HepG2 (cell line): ENCODE measurements around the gene STK11. TPM values are rescaled to one million over a fixed set of nuclear protein-coding genes. Genes with fewer than 3 reads are reported as not detected.

ENCODE experiments used
- AKAP8 ChIP-seq: sonication (generic); formaldehyde crosslinking; IDR thresholded peaks from 2 replicates; pipeline ENCODE4 v1.5.1; 2020; ENCODE audit warnings: mild to moderate bottlenecking, missing genetic modification reagents
- ARNT2 ChIP-seq: sonication (generic); formaldehyde crosslinking; IDR thresholded peaks from 2 replicates; pipeline ENCODE4 v1.8.0; 2022; ENCODE audit warnings: mild to moderate bottlenecking, low read depth, missing genetic modification reagents, moderate library complexity
- ATAD3A ChIP-seq: sonication (generic); formaldehyde crosslinking; IDR thresholded peaks from 2 replicates; pipeline ENCODE4 v1.4.0; 2020; ENCODE audit warnings: missing genetic modification reagents
- DNMT1 ChIP-seq: sonication (generic); formaldehyde crosslinking; IDR thresholded peaks from 2 replicates; pipeline ENCODE4 v1.5.1; 2020; ENCODE audit warnings: mild to moderate bottlenecking, missing genetic modification reagents
- ETV6 ChIP-seq: sonication (generic); formaldehyde crosslinking; conservative IDR thresholded peaks from 2 replicates; pipeline ENCODE4 v1.4.0; 2020; ENCODE audit warnings: missing genetic modification reagents
- HNF4G ChIP-seq, 2 experiments: sonication (generic) in 1 of 2; formaldehyde crosslinking in 1 of 2; IDR thresholded peaks; 2 replicates each; pipeline versions ENCODE4 v1.4.0 to v1.6.1; 2011 to 2020; ENCODE audit warnings: borderline replicate concordance in 2 of 2, low read depth in 2 of 2, mild to moderate bottlenecking in 2 of 2, low read length in 1 of 2, missing genetic modification reagents in 1 of 2, moderate library complexity in 1 of 2
- HOXA9 ChIP-seq: sonication (generic); formaldehyde crosslinking; IDR thresholded peaks from 2 replicates; pipeline ENCODE4 v1.8.1; 2022; ENCODE audit warnings: missing genetic modification reagents, mild to moderate bottlenecking, moderate library complexity, borderline replicate concordance
- IRF9 ChIP-seq: sonication (generic); formaldehyde crosslinking; IDR thresholded peaks from 2 replicates; pipeline ENCODE4 v1.8.0; 2022; ENCODE audit warnings: missing genetic modification reagents, mild to moderate bottlenecking, borderline replicate concordance
- KDM4B ChIP-seq: sonication (generic); formaldehyde crosslinking; IDR thresholded peaks from 2 replicates; pipeline ENCODE4 v1.4.0; 2020; ENCODE audit warnings: missing genetic modification reagents
- KLF16 ChIP-seq, 2 experiments: sonication (generic) in 1 of 2; formaldehyde crosslinking in 1 of 2; IDR thresholded peaks; 2 replicates each; pipeline versions ENCODE4 v1.6.1 to v1.8.0; 2016 to 2023; ENCODE audit warnings: missing genetic modification reagents in 2 of 2, missing compliant biosample characterization in 1 of 2
- MAFF ChIP-seq: IDR thresholded peaks from 2 replicates; pipeline ENCODE4 v1.6.1; 2011; ENCODE audit warnings: low read depth, low read length, improper control_type of control experiment
- NFYC ChIP-seq: IDR thresholded peaks from 2 replicates; pipeline ENCODE4 v1.6.1; 2016; ENCODE audit warnings: missing genetic modification reagents, missing compliant biosample characterization
- NR1H2 ChIP-seq: sonication (generic); formaldehyde crosslinking; IDR thresholded peaks from 2 replicates; pipeline ENCODE4 v1.8.1; 2022; ENCODE audit warnings: low read depth, missing genetic modification reagents, borderline replicate concordance
- ONECUT2 ChIP-seq: sonication (generic); formaldehyde crosslinking; IDR thresholded peaks from 2 replicates; pipeline ENCODE4 v1.4.0; 2020; ENCODE audit warnings: missing genetic modification reagents
- POLR2G ChIP-seq: fragments of 200-400 bp; formaldehyde crosslinking; IDR thresholded peaks from 2 replicates; pipeline ENCODE4 v1.6.1; 2018; ENCODE audit warnings: mild to moderate bottlenecking, low read depth, low read length, moderate library complexity
- RFX3 ChIP-seq: IDR thresholded peaks from 2 replicates; pipeline ENCODE4 v1.6.1; 2016; ENCODE audit warnings: missing biosample characterization, missing genetic modification reagents
- SMAD1 ChIP-seq: sonication (generic); formaldehyde crosslinking; IDR thresholded peaks from 2 replicates; pipeline ENCODE4 v1.4.0; 2020; ENCODE audit warnings: missing genetic modification reagents, low read depth, mild to moderate bottlenecking, borderline replicate concordance
- SNAPC2 ChIP-seq: sonication (generic); formaldehyde crosslinking; IDR thresholded peaks from 2 replicates; pipeline ENCODE4 v1.8.1; 2022; ENCODE audit warnings: mild to moderate bottlenecking, missing genetic modification reagents
- TBL1XR1 ChIP-seq: fragments of 150-350 bp; IDR thresholded peaks from 2 replicates; pipeline ENCODE4 v1.6.1; 2014; ENCODE audit warnings: borderline replicate concordance, low read length; ENCODE audit not compliant: partially characterized antibody
- ZBTB7B ChIP-seq: sonication (generic); formaldehyde crosslinking; IDR thresholded peaks from 2 replicates; pipeline ENCODE4 v1.4.0; 2020; ENCODE audit warnings: missing genetic modification reagents
- ZC3H13 ChIP-seq: sonication (generic); formaldehyde crosslinking; IDR thresholded peaks from 2 replicates; pipeline ENCODE4 v1.8.1; 2023; ENCODE audit warnings: mild to moderate bottlenecking, missing genetic modification reagents, moderate library complexity
- ZNF562 ChIP-seq: sonication (generic); formaldehyde crosslinking; IDR thresholded peaks from 2 replicates; pipeline ENCODE4 v1.8.0; 2022; ENCODE audit warnings: missing genetic modification reagents, borderline replicate concordance
- ZNF746 ChIP-seq: sonication (generic); formaldehyde crosslinking; IDR thresholded peaks from 2 replicates; pipeline ENCODE4 v1.8.0; 2022; ENCODE audit warnings: mild to moderate bottlenecking, missing genetic modification reagents
- polyA plus RNA-seq, 8 experiments: library from polyadenylated mRNA; depleted of rRNA in 3 of 8; stranded (reverse) in 7 of 8; unstranded in 1 of 8; fragments of >200 nt; fragmentation: Illumina TruSeq in 4 of 8; extraction: Trizol in 4 of 8; gene quantifications; 2 replicates each; pipeline versions ENCODE4 v1.2.1 to v1.2.3, GENCODE V29; 2011 to 2016; ENCODE audit warnings: low read depth in 4 of 8, missing spikeins in 1 of 8, mixed read lengths in 1 of 8; ENCODE audit not compliant: insufficient read depth in 1 of 8
- total RNA-seq, 5 experiments: library from RNA; depleted of rRNA; stranded (reverse); fragments of >200 nt; fragmentation: Illumina TruSeq; extraction: Trizol; gene quantifications; 2 replicates each; pipeline ENCODE4 v1.2.3, GENCODE V29; 2016; ENCODE audit warnings: low read depth in 1 of 5
- TF ChIP-seq, protein P1 (sequence below): sonication (generic); formaldehyde crosslinking; IDR thresholded peaks from 2 replicates; pipeline ENCODE4 v1.5.1; 2020; ENCODE audit warnings: missing genetic modification reagents, mild to moderate bottlenecking, borderline replicate concordance
- TF ChIP-seq, protein P2 (sequence below): sonication (generic); formaldehyde crosslinking; IDR thresholded peaks from 2 replicates; pipeline ENCODE4 v1.8.0; 2022; ENCODE audit warnings: mild to moderate bottlenecking, missing genetic modification reagents, moderate library complexity
- TF ChIP-seq, protein P3 (sequence below): IDR thresholded peaks from 2 replicates; pipeline ENCODE4 v1.6.1; 2016; ENCODE audit warnings: mild to moderate bottlenecking

The STK11 gene
- total and polyA plus RNA-seq, 2 of the 13 experiments (the other 11 are each of a cell fraction or from before 2014, with no cell fraction given): 27.5 to 43.6 TPM

DNA sequence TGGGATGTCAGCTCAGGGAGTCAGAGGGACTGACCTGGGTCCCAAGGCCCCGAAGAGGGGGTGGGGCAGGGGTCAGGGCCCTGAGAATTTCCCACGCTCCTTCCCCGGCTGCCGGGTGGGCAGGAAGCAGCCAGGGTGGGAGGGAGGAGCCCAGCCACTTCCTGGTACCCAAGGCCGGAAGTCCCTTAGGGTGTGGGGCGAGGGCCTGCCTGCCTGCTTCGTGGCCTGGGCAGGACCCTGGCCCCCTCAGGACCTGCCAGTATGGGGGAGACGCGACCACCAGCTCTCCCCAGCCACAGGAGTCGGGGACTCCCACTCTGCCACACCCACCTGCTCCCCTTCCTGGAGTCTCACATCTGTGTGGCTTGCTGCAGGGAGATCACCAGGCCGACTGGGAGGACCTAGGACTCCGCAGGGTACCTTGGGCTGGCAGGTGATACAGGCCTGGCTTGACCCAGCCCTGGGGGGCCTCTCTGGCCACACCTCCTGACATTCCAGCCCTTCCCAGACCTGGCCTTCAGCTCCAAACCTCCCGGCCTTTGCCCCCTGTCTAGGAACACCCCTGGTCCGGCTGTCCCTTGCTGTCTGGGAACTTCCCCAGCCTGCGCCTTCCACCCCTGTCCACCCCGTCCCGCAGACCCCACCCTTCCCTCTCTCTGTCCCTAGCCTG, 53.8 kb downstream of the STK11 start (continued):
- TF ChIP-seq ETV6: peak; percentile 98
- TF ChIP-seq TBL1XR1: peak; percentile 13
- no peak; the same call in none of the 2 replicates for TF ChIP-seq KDM4B
- TF ChIP-seq RFX3: no peak
- no peak for TF ChIP-seq HOXA9
- peak; percentile 87 for TF ChIP-seq HNF4G (IDR thresholded peaks at IDR 0.05; ENCODE audit: borderline replicate concordance, low read depth, low read length)
- peak; percentile 84; the same call in 1 of the 2 replicates for TF ChIP-seq HNF4G (CRISPR knock-in tag; IDR thresholded peaks at IDR 0.05; ENCODE audit: borderline replicate concordance, low read depth)
- TF ChIP-seq ZNF562 (CRISPR knock-in tag): no peak
- TF ChIP-seq POLR2G: peak; percentile 95
- no peak for TF ChIP-seq MAFF
- TF ChIP-seq SMAD1: no peak; the same call in 1 of the 2 replicates
- peak; percentile 97 for TF ChIP-seq ZNF746
- TF ChIP-seq ARNT2 (CRISPR knock-in tag): peak; percentile 41; the same call in 1 of the 2 replicates
- no peak for TF ChIP-seq ATAD3A (CRISPR knock-in tag)
- TF ChIP-seq IRF9: peak; percentile 78
- no peak for TF ChIP-seq DNMT1
- TF ChIP-seq, protein P1, sequence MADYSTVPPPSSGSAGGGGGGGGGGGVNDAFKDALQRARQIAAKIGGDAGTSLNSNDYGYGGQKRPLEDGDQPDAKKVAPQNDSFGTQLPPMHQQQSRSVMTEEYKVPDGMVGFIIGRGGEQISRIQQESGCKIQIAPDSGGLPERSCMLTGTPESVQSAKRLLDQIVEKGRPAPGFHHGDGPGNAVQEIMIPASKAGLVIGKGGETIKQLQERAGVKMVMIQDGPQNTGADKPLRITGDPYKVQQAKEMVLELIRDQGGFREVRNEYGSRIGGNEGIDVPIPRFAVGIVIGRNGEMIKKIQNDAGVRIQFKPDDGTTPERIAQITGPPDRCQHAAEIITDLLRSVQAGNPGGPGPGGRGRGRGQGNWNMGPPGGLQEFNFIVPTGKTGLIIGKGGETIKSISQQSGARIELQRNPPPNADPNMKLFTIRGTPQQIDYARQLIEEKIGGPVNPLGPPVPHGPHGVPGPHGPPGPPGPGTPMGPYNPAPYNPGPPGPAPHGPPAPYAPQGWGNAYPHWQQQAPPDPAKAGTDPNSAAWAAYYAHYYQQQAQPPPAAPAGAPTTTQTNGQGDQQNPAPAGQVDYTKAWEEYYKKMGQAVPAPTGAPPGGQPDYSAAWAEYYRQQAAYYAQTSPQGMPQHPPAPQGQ (CRISPR knock-in tag): peak; percentile 0; the same call in 1 of the 2 replicates
- TF ChIP-seq KLF16 (CRISPR knock-in tag; IDR thresholded peaks at IDR 0.05): peak in 1 of 2 experiments; percentile 26; a peak in 1 of 4 replicates
- TF ChIP-seq, protein P2, sequence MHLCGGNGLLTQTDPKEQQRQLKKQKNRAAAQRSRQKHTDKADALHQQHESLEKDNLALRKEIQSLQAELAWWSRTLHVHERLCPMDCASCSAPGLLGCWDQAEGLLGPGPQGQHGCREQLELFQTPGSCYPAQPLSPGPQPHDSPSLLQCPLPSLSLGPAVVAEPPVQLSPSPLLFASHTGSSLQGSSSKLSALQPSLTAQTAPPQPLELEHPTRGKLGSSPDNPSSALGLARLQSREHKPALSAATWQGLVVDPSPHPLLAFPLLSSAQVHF: no peak
- TF ChIP-seq ZC3H13: peak; percentile 99
- peak; percentile 94; the same call in 1 of the 2 replicates for TF ChIP-seq ZBTB7B
- no peak for TF ChIP-seq ONECUT2 (CRISPR knock-in tag)
- TF ChIP-seq NFYC (CRISPR knock-in tag): no peak
- peak; percentile 98 for TF ChIP-seq AKAP8 (CRISPR knock-in tag)
- TF ChIP-seq SNAPC2 (CRISPR knock-in tag): no peak
- TF ChIP-seq, protein P3, sequence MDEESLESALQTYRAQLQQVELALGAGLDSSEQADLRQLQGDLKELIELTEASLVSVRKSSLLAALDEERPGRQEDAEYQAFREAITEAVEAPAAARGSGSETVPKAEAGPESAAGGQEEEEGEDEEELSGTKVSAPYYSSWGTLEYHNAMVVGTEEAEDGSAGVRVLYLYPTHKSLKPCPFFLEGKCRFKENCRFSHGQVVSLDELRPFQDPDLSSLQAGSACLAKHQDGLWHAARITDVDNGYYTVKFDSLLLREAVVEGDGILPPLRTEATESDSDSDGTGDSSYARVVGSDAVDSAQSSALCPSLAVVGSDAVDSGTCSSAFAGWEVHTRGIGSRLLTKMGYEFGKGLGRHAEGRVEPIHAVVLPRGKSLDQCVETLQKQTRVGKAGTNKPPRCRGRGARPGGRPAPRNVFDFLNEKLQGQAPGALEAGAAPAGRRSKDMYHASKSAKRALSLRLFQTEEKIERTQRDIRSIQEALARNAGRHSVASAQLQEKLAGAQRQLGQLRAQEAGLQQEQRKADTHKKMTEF (CRISPR knock-in tag): peak; percentile 97
- no peak for TF ChIP-seq NR1H2 (CRISPR knock-in tag)
